ENCODE measurements around the gene LRRC45.

- TF ChIP-seq CTCF (IDR thresholded peaks at IDR 0.05 in 2 of 3, conservative IDR thresholded peaks at IDR 0.05 in 1 of 3; ENCODE audit: borderline replicate concordance in 1 of 3, insufficient read depth in 1 of 3, low read depth in 2 of 3, low read length in 2 of 3): no peak
- TF ChIP-seq REST (IDR thresholded peaks at IDR 0.05; ENCODE audit: low read depth): no peak
- no peak for TF ChIP-seq SRF (IDR thresholded peaks at IDR 0.05; ENCODE audit: low read depth)
Measured at GRCh38 chr17:82063424-82064415, 40.6 kb downstream of the LRRC45 start.
